Choroid plexus epithelial cell (primary cell): ENCODE measurements around the gene BCL3.
A peak's percentile ranks its signal among the peaks of the same experiment; 100 is the strongest.
"Not testable (repeated sequence)": the region's sequence is repeated elsewhere in the genome, so short reads cannot be mapped to it uniquely, and the experiment has no call there.

Experiments used
- DNase-seq: peaks from one replicate; pipeline ENCODE4 v3.0.0-alpha.2; 2010; ENCODE audit warnings: low read depth
- H3K4me3 ChIP-seq: 2 replicates; pipeline ENCODE4 v1.5.1; 2011; ENCODE audit warnings: low read depth, mild to moderate bottlenecking, control low read depth, low read length, moderate library complexity
- TF ChIP-seq, protein P1 (sequence below): conservative IDR thresholded peaks from 2 replicates; pipeline ENCODE4 v1.5.1; 2011; ENCODE audit warnings: low read depth, mild to moderate bottlenecking, control low read depth, inconsistent platforms, low read length, moderate library complexity

The BCL3 gene

DNA sequence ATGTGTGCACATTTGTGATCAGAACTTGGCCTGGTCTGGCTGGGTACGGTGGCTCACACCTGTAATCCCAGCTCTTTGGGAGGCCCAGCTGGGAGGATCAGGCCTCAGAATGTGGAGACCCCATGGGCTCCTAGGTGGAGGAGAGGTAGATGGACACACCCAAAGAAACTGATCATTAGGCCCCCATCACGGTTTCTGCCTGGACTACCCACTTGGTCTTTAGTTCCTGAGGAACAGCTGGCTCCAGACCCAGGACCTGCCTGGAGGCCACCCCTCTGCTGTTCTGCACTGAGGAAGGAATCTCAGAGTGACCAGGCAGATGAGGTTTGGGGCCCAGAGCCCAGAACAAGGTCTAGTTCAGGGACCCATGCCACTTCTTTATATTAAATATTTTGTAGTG is 30.6 kb downstream of the BCL3 start:
- no peak overlapping the region for H3K4me3 ChIP-seq
- DNase-seq, result no peak
- TF ChIP-seq, protein P1, sequence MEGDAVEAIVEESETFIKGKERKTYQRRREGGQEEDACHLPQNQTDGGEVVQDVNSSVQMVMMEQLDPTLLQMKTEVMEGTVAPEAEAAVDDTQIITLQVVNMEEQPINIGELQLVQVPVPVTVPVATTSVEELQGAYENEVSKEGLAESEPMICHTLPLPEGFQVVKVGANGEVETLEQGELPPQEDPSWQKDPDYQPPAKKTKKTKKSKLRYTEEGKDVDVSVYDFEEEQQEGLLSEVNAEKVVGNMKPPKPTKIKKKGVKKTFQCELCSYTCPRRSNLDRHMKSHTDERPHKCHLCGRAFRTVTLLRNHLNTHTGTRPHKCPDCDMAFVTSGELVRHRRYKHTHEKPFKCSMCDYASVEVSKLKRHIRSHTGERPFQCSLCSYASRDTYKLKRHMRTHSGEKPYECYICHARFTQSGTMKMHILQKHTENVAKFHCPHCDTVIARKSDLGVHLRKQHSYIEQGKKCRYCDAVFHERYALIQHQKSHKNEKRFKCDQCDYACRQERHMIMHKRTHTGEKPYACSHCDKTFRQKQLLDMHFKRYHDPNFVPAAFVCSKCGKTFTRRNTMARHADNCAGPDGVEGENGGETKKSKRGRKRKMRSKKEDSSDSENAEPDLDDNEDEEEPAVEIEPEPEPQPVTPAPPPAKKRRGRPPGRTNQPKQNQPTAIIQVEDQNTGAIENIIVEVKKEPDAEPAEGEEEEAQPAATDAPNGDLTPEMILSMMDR, result no peak

DNA sequence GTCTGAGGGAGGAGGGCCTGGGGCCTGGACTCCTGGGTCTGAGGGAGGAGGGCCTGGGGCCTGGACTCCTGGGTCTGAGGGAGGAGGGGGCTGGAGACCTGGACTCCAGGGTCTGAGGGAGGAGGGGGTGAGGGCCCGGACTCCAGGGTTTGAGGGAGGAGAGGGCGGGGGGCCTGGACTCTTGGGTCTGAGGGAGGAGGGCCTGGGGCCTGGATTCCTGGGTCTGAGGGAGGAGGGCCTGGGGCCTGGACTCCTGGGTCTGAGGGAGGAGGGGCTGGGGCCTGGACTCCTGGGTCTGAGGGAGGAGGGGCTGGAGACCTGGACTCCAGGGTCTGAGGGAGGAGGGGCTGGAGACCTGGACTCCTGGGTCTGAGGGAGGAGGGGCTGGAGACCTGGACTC is 33.2 kb downstream of the BCL3 start:
- DNase-seq, H3K4me3 ChIP-seq: not testable (repeated sequence)

DNA sequence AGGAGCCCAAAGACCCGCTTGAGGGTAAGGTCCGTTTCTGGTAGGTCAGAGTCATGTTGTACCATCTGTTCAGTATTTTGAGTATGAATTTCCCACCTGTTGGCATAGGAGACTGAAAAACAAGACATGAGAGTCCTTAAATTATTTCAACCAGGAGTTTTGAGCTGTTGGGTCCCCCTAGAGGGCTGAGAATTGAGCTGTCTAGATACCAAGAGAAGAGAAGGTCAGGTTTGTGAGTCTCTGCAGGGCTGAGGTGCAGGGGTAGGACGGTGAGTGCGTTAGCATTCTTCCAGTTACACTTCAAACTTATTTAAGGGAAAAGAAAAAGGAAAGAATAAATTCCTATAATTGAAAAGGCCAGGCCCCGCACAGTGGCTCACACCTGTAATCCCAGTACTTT is 34.2 kb downstream of the BCL3 start:
- no peak overlapping the region for H3K4me3 ChIP-seq
- TF ChIP-seq, protein P1, result peak; percentile 31
- no peak for DNase-seq

DNA sequence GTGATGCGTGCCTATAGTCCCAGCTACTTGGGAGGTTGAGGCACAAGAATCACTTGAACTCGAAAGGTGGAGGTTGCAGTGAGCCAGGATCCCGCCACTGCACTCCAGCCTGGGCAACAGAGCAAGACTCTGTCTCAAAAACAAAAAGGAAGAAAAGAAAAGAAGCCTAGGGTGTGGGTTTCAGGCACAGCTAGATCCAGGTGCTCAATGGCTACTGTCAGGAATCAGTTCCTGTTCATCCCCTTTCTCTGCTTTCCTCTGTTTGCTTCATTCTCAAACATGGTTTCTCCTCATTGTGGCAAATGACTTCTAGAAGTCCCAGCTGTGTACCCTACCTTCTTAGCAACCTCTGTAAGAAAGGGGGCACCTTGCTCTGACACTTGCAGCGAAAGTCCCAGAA is 35.0 kb downstream of the BCL3 start:
- DNase-seq, result no peak
- no peak overlapping the region for H3K4me3 ChIP-seq
- TF ChIP-seq, protein P1, result no peak

DNA sequence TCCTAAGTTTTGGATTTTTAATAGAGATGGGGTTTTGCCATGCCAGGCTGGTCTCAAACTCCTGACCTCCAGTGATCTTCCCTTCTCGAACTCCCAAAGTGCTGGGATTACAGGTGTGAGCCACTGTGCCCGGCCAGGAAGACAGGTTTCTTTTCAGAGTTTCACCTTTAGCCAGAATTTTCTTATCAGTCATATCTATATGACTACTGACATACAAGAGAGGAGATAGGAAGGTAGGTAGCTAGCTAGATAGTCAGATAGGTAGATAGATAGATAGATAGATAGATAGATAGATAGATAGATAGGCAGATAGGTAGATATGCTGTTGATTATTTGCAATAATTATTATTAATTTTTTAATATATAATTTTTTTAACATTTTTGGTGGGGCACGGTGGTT is 36.8 kb downstream of the BCL3 start:
- DNase-seq, result no peak
- no peak overlapping the region for H3K4me3 ChIP-seq
- TF ChIP-seq, protein P1, result no peak

DNA sequence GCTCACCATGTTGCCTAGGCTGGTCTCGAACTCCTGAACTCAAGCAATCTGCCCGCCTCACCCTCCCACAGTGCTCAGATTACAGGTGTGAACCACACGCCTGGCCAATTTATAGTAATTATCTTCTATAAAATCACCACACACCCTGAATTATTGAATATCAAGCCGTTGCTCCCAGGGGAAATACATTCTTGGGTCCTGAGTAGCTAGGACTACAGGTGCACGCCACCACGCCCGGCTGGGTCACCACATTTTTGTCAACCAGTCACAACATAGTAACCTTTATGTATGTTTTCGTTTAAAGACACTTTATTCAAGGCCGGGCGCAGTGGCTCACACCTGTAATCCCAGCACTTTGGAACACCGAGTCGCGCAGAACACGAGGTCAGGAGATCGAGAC is 37.5 kb downstream of the BCL3 start:
- DNase-seq, result no peak
- no peak overlapping the region for H3K4me3 ChIP-seq
- TF ChIP-seq, protein P1, result no peak

DNA sequence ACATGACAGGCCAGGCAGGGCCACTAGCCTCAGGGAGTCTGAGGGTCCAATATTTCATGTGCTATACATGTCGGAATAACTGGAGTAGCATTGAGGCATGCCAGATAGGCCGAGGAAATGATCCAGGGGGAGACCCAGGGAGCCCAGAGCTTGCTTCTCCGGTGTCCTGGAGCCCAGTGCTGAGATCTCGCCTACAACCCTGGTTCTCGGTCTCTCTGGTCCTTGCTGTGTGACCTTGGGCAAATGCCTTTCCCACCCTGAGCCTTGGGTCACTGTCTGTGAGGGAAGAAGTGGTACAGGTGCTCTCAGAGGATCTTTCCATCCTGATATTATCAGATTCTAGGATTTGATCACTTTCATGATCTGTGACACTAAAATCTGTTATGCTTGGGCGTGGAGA is 40.5 kb downstream of the BCL3 start:
- no peak overlapping the region for H3K4me3 ChIP-seq
- TF ChIP-seq, protein P1, result no peak
- DNase-seq, result no peak

DNA sequence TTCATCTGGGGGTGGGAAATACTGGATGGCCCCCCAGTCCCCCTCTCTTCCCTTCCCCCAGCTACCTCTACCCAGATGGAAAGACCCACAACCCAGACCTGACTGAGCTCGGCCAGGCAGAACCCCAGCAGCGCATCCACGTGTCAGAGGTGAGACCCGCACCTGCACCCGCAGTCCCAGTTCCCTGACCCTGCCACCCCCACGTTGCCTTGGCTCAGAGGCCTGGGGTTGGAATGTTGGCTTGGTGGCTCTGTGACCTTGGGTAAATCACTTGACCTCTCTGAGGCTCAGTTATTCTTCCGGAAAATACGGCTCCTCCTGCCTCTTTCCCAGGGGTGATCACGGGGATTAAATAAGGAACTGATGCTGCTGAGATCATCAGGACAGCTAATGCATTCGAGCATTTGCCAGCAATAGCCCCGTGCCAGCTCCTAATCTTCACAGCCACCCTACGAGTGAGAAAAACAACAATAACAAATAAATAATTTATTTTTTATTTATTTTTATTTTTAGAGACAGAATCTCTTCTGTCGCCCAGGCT is 41.5 kb downstream of the BCL3 start:
- DNase-seq, result no peak
- TF ChIP-seq, protein P1, result no peak
- no peak overlapping the region for H3K4me3 ChIP-seq
